Spleen (tissue), 7 donors: ENCODE results near the gene PLD5.

ENCODE experiments used
- CTCF ChIP-seq, 11 experiments: fragments of 200-600 bp in 7 of 11; fragments of 450-650 bp in 4 of 11; sonication (generic) in 4 of 11; IDR thresholded peaks in 8 of 11; conservative IDR thresholded peaks in 3 of 11; 1 replicate in 7 of 11; 2 replicates in 4 of 11; pipeline versions ENCODE4 v1.4.0 to v1.8.0; 2016 to 2021; ENCODE audit warnings: antibody characterized with exemption in 11 of 11, inconsistent platforms in 4 of 11, mild to moderate bottlenecking in 1 of 11
- POLR2A ChIP-seq, 3 donors: fragments of 450-650 bp; IDR thresholded peaks; one replicate each; pipeline ENCODE4 v1.5.1; 2017; ENCODE audit warnings: antibody characterized with exemption in 3 of 3, mild to moderate bottlenecking in 1 of 3
- POLR2AphosphoS5 ChIP-seq, 3 donors: sonication (generic); formaldehyde crosslinking; IDR thresholded peaks; one replicate each; pipeline ENCODE4 v1.5.1; 2017; ENCODE audit warnings: antibody characterized with exemption in 3 of 3
- donor health status: DM: no; HTN: no; CAD: no; lungs with moderate emphysema.
- donor health status: DM: no; HTN: no; CAD: no.
- donor health status: DM: no; HTN: no; CAD: no.

- TF ChIP-seq CTCF (IDR thresholded peaks at IDR 0.05 in 8 of 11, conservative IDR thresholded peaks at IDR 0.05 in 3 of 11) (no peak), POLR2A (IDR thresholded peaks at IDR 0.05) (no peak), POLR2AphosphoS5 (IDR thresholded peaks at IDR 0.05) (no peak)
These were observed 282.6 kb downstream of the PLD5 start for GRCh38 chr1:242241936-242242335.
